Heart left ventricle (tissue), 16 donors: ENCODE data around the gene MYBPC1. TPM values are rescaled to one million over a fixed set of nuclear protein-coding genes. Genes with fewer than 3 reads are reported as not detected.
"Not testable (repeated sequence)": the region's sequence is repeated elsewhere in the genome, so short reads cannot be mapped to it uniquely, and the experiment has no call there.

ENCODE experiments used
- ATAC-seq, 4 donors: fragments of 200-7000 bp; cut with Tn5 transposase; one replicate each; pipeline ENCODE4 v1.9.1; 2020 to 2022; ENCODE audit warnings: moderate library complexity in 4 of 4, mild to moderate bottlenecking in 3 of 4, moderate number of reproducible peaks in 1 of 4
- DNase-seq, 5 donors: peaks; one replicate each; pipeline ENCODE4 v3.0.0-alpha.2; 2020
- H3K27ac ChIP-seq, 12 donors: fragments of 200-600 bp; sonication (generic) in 4 of 12; one replicate each; pipeline versions ENCODE4 v1.5.0 to v1.8.0; 2016 to 2022; ENCODE audit warnings: mild to moderate bottlenecking in 2 of 12
- H3K27me3 ChIP-seq, 9 donors: fragments of 200-600 bp; sonication (generic) in 2 of 9; one replicate each; pipeline versions ENCODE4 v1.5.1 to v1.8.0; 2016 to 2022; ENCODE audit warnings: mild to moderate bottlenecking in 3 of 9
- H3K36me3 ChIP-seq, 9 donors: fragments of 200-600 bp; sonication (generic) in 2 of 9; one replicate each; pipeline versions ENCODE4 v1.5.0 to v1.8.0; 2018 to 2022; ENCODE audit warnings: mild to moderate bottlenecking in 2 of 9
- H3K4me1 ChIP-seq, 12 donors: fragments of 200-600 bp; sonication (generic) in 4 of 12; one replicate each; pipeline versions ENCODE4 v1.5.0 to v1.8.0; 2016 to 2022; ENCODE audit warnings: mild to moderate bottlenecking in 3 of 12
- H3K4me3 ChIP-seq, 12 donors: fragments of 200-600 bp; sonication (generic) in 4 of 12; one replicate each; pipeline versions ENCODE4 v1.5.0 to v1.8.0; 2017 to 2022; ENCODE audit warnings: mild to moderate bottlenecking in 9 of 12, moderate library complexity in 4 of 12
- H3K9me3 ChIP-seq, 12 donors: fragments of 200-600 bp; sonication (generic) in 4 of 12; one replicate each; pipeline versions ENCODE4 v1.5.0 to v1.8.0; 2016 to 2022; ENCODE audit warnings: mild to moderate bottlenecking in 1 of 12
- POLR2A ChIP-seq, 2 donors: fragments of 450-650 bp; IDR thresholded peaks; one replicate each; pipeline ENCODE4 v1.6.1; 2017; ENCODE audit warnings: antibody characterized with exemption in 2 of 2, mild to moderate bottlenecking in 2 of 2, moderate library complexity in 2 of 2
- WGBS, 4 donors: extraction: QIAGEN DNeasy Blood & Tissue Kit in 2 of 4; methylation state at CpG; one replicate each; pipeline versions ENCODE4 v1.1.5 to v1.1.7; 2013 to 2018; 5-methylcytosine and 5-hydroxymethylcytosine counted together
- intact Hi-C, 10 donors: fragments of 100-400 bp; cut with DNase I; formaldehyde crosslinking; loops; one replicate each; pipeline versions ENCODE4 v1.11.1 to v1.14.2; 2022
- polyA plus RNA-seq, 2 donors: library from polyadenylated mRNA; stranded (reverse); fragments of 200-250 nt; gene quantifications; one replicate each; pipeline ENCODE4 v1.2.3, GENCODE V29; 2013
- total RNA-seq, 9 donors: library from RNA; depleted of rRNA in 2 of 9; stranded (reverse); fragments of >200 nt in 2 of 9; fragmentation: NEBNext Ultra II Directional in 3 of 9; extraction: Animal tissue kit (Norgen Biotek cat#: 25700) in 3 of 9; gene quantifications; one replicate each; pipeline versions ENCODE4 v1.1.0 to v1.2.4, GENCODE V29; 2016 to 2023
- TF ChIP-seq, protein P1 (sequence below), 12 donors: fragments of 200-600 bp; sonication (generic) in 4 of 12; IDR thresholded peaks; one replicate each; pipeline versions ENCODE4 v1.5.0 to v1.8.0; 2018 to 2022; ENCODE audit warnings: antibody characterized with exemption in 12 of 12, mild to moderate bottlenecking in 5 of 12
- donor health status: ischemic (EF 13 %, LVEDD 7.1; RV severe dilation, severe dysfunction).
- donor health status: healthy with polysubstance abuse.
- donor health status: DM: no; HTN: yes; CAD: no.
- donor health status: DM: no; HTN: no; CAD: no.
- donor health status: ischemic (EF 25% LVEDD 6.9; RV normal size, moderate dysfunction).
- donor health status: ischemic (EF 25% LVEDD 5.7; RV mildly dilated, moderate dysfunction).
- donor health status: healthy.
- donor health status: DM: yes; HTN: yes; CAD: no.
- donor health status: ischemic (EF 35%, LVEDD 5.7; RV mildly dilated, moderate dysfunction).
- donor health status: nonischemic (EF 11% LVEDD 7.7; RV severe dilation, severe dysfunction).
- donor health status: DM: yes; HTN: yes; CAD: no.
- donor health status: PGD.
- donor health status: ischemic (EF 29% LVEDD 5.4; RV normal size, mild dysfunction).
- donor health status: nonischemic (EF 23%, LVEDD 6.1; RV moderate dilation, normal function).

Gene MYBPC1
- total and polyA plus RNA-seq, 11 donors: 0.04 to 3.5 (median 1.9) TPM

DNA sequence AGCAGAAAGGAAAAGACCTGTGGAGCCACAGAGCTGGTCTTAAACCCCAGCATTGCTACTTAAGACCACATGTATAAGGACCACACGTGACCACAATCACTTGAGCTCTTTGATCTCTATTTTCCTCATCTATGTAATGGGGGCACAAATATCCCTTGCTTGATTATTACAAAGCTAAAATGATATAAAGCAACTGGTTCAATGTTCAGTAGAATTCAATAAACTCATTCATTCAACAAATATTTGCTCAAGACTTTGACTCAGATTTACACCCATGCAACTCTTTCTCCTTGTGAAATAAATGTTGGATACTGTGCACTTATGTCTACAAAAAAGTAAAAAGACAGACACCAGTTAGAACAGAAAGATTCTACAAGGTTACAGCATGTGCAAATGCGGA, 80.8 kb downstream of the MYBPC1 start:
- intact Hi-C loops: loop anchor here in 1 of 10 donors (10.0 kb wide), 1 partner anchor 79 kb away; no protein-coding TSS in a partner anchor
- WGBS, 4 donors: 87 to 92% (median 89%) methylated on average over 2 of the region's 2 CpGs
- TF ChIP-seq, protein P1, sequence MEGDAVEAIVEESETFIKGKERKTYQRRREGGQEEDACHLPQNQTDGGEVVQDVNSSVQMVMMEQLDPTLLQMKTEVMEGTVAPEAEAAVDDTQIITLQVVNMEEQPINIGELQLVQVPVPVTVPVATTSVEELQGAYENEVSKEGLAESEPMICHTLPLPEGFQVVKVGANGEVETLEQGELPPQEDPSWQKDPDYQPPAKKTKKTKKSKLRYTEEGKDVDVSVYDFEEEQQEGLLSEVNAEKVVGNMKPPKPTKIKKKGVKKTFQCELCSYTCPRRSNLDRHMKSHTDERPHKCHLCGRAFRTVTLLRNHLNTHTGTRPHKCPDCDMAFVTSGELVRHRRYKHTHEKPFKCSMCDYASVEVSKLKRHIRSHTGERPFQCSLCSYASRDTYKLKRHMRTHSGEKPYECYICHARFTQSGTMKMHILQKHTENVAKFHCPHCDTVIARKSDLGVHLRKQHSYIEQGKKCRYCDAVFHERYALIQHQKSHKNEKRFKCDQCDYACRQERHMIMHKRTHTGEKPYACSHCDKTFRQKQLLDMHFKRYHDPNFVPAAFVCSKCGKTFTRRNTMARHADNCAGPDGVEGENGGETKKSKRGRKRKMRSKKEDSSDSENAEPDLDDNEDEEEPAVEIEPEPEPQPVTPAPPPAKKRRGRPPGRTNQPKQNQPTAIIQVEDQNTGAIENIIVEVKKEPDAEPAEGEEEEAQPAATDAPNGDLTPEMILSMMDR (IDR thresholded peaks at IDR 0.05): no peak
- TF ChIP-seq POLR2A (IDR thresholded peaks at IDR 0.05): no peak
- no peak for ATAC-seq
- H3K4me3 ChIP-seq: no peak overlapping the region
- no peaks in the 10 kb centered on the region for H3K9me3 ChIP-seq
- no peak for DNase-seq
- peaks cover 0 to 18% (median 1%) of the 10 kb centered on the region in 12 donors for H3K4me1 ChIP-seq
- H3K36me3 ChIP-seq: no peaks in the 10 kb centered on the region
- no peaks in the 10 kb centered on the region for H3K27me3 ChIP-seq
- no peak overlapping the region for H3K27ac ChIP-seq

DNA sequence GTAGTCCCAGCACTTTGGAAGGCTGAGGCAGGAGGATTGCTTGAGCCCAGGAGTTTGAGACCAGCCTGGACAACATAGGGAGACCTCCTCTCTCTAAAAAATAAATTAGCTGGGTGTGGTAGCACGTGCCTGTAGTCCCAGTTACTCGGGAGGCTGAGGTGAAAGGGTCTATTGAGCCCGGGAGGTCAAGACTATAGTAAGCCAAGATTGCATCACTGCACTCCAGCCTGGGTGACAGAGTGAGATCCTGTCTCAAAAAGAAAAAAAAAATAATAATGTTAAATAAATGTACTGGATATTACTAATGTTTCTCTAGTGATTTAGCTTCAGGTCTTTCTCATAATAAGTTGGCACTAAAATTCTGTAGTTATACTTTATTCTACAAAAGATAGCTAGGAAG, 81.7 kb downstream of the MYBPC1 start:
- WGBS, 4 donors: 61 to 73% (median 68%) methylated on average over 3 of the region's 3 CpGs
- not testable (repeated sequence) for ATAC-seq, H3K36me3 ChIP-seq, H3K9me3 ChIP-seq, H3K27me3 ChIP-seq, H3K27ac ChIP-seq, DNase-seq, H3K4me3 ChIP-seq
- intact Hi-C loops: loop anchor here in 1 of 10 donors (10.0 kb wide), 1 partner anchor 78 kb away; no protein-coding TSS in a partner anchor
- peaks cover 0 to 11% (median 4%) of the 10 kb centered on the region in 12 donors for H3K4me1 ChIP-seq

DNA sequence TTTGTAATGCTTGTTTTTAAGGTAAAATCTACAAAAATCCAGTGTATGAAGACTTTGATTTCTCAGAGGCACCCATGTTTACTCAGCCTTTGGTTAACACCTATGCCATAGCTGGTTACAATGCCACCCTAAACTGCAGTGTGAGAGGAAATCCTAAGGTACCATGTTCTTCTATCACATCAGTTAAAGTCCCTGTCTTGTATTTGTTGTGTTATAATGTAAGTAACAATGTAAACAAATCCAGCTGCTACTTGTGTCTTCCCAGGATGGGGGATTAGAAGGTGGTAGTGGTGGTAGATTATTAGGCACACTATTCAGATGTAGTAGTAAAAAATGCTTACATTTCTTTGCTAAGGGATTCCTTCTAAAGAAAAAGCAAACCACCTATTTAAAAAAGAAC, 83.3 kb downstream of the MYBPC1 start:
- TF ChIP-seq POLR2A (IDR thresholded peaks at IDR 0.05): no peak
- TF ChIP-seq, protein P1 (IDR thresholded peaks at IDR 0.05): no peak
- DNase-seq (no peak), ATAC-seq (no peak)
- no peaks in the 10 kb centered on the region for H3K9me3 ChIP-seq
- H3K4me3 ChIP-seq: no peak overlapping the region
- no peaks in the 10 kb centered on the region for H3K27me3 ChIP-seq
- H3K4me1 ChIP-seq: peaks cover 0 to 10% (median 3%) of the 10 kb centered on the region in 12 donors
- no peaks in the 10 kb centered on the region for H3K36me3 ChIP-seq
- no peak overlapping the region for H3K27ac ChIP-seq
- intact Hi-C loops: loop anchor here in 1 of 10 donors (10.0 kb wide), 1 partner anchor 77 kb away; no protein-coding TSS in a partner anchor

- H3K4me3 ChIP-seq: peak overlapping the region in 2 of 12 donors; percentile 14 to 24
- ATAC-seq: peak; percentile 84 to 96 (median 90)
- intact Hi-C loops: loop anchor here in 2 of 10 donors (2.0 kb wide), 1 partner anchor 17 kb away; the partner anchor contains the start of gene CHPT1 (in 2 of the 2)
- TF ChIP-seq, protein P1 (IDR thresholded peaks at IDR 0.05): no peak
- TF ChIP-seq POLR2A (IDR thresholded peaks at IDR 0.05): no peak
- H3K27me3 ChIP-seq: no peaks in the 10 kb centered on the region
- 46 to 66% (median 53%) methylated on average over 3 of the region's 3 CpGs for WGBS, 4 donors
- no peaks in the 10 kb centered on the region for H3K9me3 ChIP-seq
- H3K27ac ChIP-seq: peak overlapping the region in 10 of 12 donors; percentile 4 to 81 (median 50)
- no peaks in the 10 kb centered on the region for H3K36me3 ChIP-seq
- DNase-seq: peak in 1 of 5 donors; percentile 31
- H3K4me1 ChIP-seq: peaks cover 0 to 10% (median 3%) of the 10 kb centered on the region in 12 donors
Observed at GRCh38 chr12:101680240-101680639, 85.5 kb downstream of the MYBPC1 start.

GRCh38 chr12:101680647-101681046, 85.9 kb downstream of the MYBPC1 start:
- Histone ChIP-seq H3K9me3 (no peaks in the 10 kb centered on the region), H3K4me3 (peak overlapping the region in 2 of 12 donors; percentile 14 to 24), H3K27ac (peak overlapping the region in 10 of 12 donors; percentile 4 to 81 (median 50)), H3K4me1 (peaks cover 0 to 10% (median 3%) of the 10 kb centered on the region in 12 donors), H3K27me3 (no peaks in the 10 kb centered on the region), H3K36me3 (no peaks in the 10 kb centered on the region)
- no peak for DNase-seq
- no peak for TF ChIP-seq POLR2A (IDR thresholded peaks at IDR 0.05)
- TF ChIP-seq, protein P1 (IDR thresholded peaks at IDR 0.05): no peak
- intact Hi-C loops: loop anchor here in 2 of 10 donors (2.0 kb wide), 1 partner anchor 16 kb away; the partner anchor contains the start of gene CHPT1 (in 2 of the 2)
- peak; percentile 62 to 78 (median 66) for ATAC-seq

- 44 to 70% (median 55%) methylated on average over 6 of the region's 6 CpGs for WGBS, 4 donors
- not testable (repeated sequence) for H3K27ac ChIP-seq, ATAC-seq, DNase-seq, H3K4me3 ChIP-seq, H3K9me3 ChIP-seq, H3K27me3 ChIP-seq, H3K36me3 ChIP-seq
- peaks cover 0 to 15% (median 4%) of the 10 kb centered on the region in 12 donors for H3K4me1 ChIP-seq
- intact Hi-C loops: loop anchor here in 2 of 10 donors (2.0 kb wide), 1 partner anchor 15 kb away; the partner anchor contains the start of gene CHPT1 (in 2 of the 2)
Observed at GRCh38 chr12:101681627-101682026, 86.9 kb downstream of the MYBPC1 start.
